Fibroblast of villous mesenchyme (primary cell): ENCODE measurements around the gene RASGEF1C. TPM values are rescaled to one million over a fixed set of nuclear protein-coding genes. Genes with fewer than 3 reads are reported as not detected.

Experiments used
- DNase-seq: peaks from one replicate; pipeline ENCODE4 v3.0.0-alpha.2; 2010; ENCODE audit warnings: low read depth
- H3K4me3 ChIP-seq: 2 replicates; pipeline ENCODE4 v1.5.1; 2011; ENCODE audit warnings: low read depth, mild to moderate bottlenecking, low read length
- CTCF ChIP-seq: IDR thresholded peaks from 2 replicates; pipeline ENCODE4 v1.5.1; 2012; ENCODE audit warnings: low read depth, mild to moderate bottlenecking, low read length; ENCODE audit not compliant: insufficient read depth
- total RNA-seq: library from RNA; depleted of rRNA; stranded (reverse); fragments of >200 nt; gene quantifications from 2 replicates; pipeline ENCODE4 v1.2.3, GENCODE V29; 2012

The RASGEF1C gene
- total RNA-seq, 1 donor = not detected

- DNase-seq = no peak
- TF ChIP-seq CTCF = no peak
- no peak overlapping the region for H3K4me3 ChIP-seq
Measured at GRCh38 chr5:180072556-180072955, 136.5 kb downstream of the RASGEF1C start.

- H3K4me3 ChIP-seq = no peak overlapping the region
- DNase-seq = no peak
- no peak for TF ChIP-seq CTCF
Measured at GRCh38 chr5:180072256-180072548, 136.8 kb downstream of the RASGEF1C start.

- peak within 1 kb of the TSS; percentile 63 for H3K4me3 ChIP-seq
- TF ChIP-seq CTCF = no peak
- DNase-seq = peak; percentile 89
Measured at GRCh38 chr5:180071531-180072255, 137.3 kb downstream of the RASGEF1C start, which contains the start of gene RNF130. TSS of gene RNF130 (minus strand) at chr5:180071759. CDS start at chr5:180071702, 57 bp downstream.

GRCh38 chr5:180070756-180071530 lies 138.1 kb downstream of the RASGEF1C start:
- peak; percentile 57 for DNase-seq
- H3K4me3 ChIP-seq = peak overlapping the region; percentile 63
- TF ChIP-seq CTCF = no peak

GRCh38 chr5:180069589-180070247 lies 139.3 kb downstream of the RASGEF1C start:
- TF ChIP-seq CTCF = no peak
- peak overlapping the region; percentile 63 for H3K4me3 ChIP-seq
- no peak for DNase-seq

- no peak for TF ChIP-seq CTCF
- no peak overlapping the region for H3K4me3 ChIP-seq
- no peak for DNase-seq
Measured at GRCh38 chr5:180068519-180069090, 140.4 kb downstream of the RASGEF1C start.
